ENCODE measurements around the gene TRIM16. TPM values are rescaled to one million over a fixed set of nuclear protein-coding genes. Genes with fewer than 3 reads are reported as not detected.
"Not testable (repeated sequence)": the region's sequence is repeated elsewhere in the genome, so short reads cannot be mapped to it uniquely, and the experiment has no call there.

The TRIM16 gene
- total RNA-seq, 1 experiment from 2014 or later = 17.7 TPM

DNA sequence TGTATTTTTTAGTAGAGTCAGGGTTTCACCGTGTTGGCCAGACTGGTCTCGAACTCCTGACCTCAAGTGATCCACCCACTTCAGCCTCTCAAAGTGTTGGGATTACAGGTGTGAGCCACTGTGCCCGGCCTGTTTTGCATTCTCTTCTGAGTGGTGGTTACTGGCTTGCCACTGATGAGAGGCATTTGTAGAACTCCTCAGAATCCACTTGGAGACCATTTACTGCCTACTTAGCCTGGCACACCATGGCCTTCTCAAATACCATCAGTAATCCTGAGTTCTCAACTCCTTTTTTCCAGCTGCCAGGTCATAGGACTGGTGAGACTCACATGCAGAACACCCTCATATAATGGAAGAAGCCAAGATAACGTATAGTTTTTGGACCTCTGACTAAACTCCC, 42.1 kb downstream of the TRIM16 start:
- H2AK5ac ChIP-seq (ENCODE audit: insufficient read length, low read length); H2AFZ ChIP-seq (ENCODE audit: low read length); H3K4ac ChIP-seq (ENCODE audit: low read depth, low read length); H3K27ac ChIP-seq (ENCODE audit: insufficient read length, low read depth, low read length); H4K5ac ChIP-seq (ENCODE audit: insufficient read length, low read depth, low read length); H3K14ac ChIP-seq (ENCODE audit: insufficient read depth, low read length); H3K23me2 ChIP-seq (ENCODE audit: insufficient read length, low read depth, low read length, poor library complexity, severe bottlenecking); H3K56ac ChIP-seq (ENCODE audit: insufficient read length, low read depth, low read length); H3K36me3 Mint-ChIP-seq (ENCODE audit: insufficient read depth in 1 of 3, low read depth in 3 of 3); H3K9ac ChIP-seq (ENCODE audit: extremely low read depth, insufficient read length, low read length); H3K79me2 ChIP-seq (ENCODE audit: insufficient read depth, low read length); H3K4me3 Mint-ChIP-seq; H4K20me1 ChIP-seq (ENCODE audit: control insufficient read depth, insufficient read depth, insufficient read length); H2BK20ac ChIP-seq (ENCODE audit: low read depth, low read length, poor library complexity, severe bottlenecking); H2BK12ac ChIP-seq (ENCODE audit: insufficient read length, low read depth, low read length); H3K27me3 Mint-ChIP-seq (ENCODE audit: low read depth); H2BK120ac ChIP-seq (ENCODE audit: low read depth, low read length, poor library complexity, severe bottlenecking); H2BK15ac ChIP-seq (ENCODE audit: low read depth, low read length); H3K23ac ChIP-seq (ENCODE audit: insufficient read length, low read depth, low read length); H3K4me2 ChIP-seq (ENCODE audit: insufficient read depth, insufficient read length, low read length); H3K9me3 ChIP-seq (ENCODE audit: control insufficient read depth, low read depth, low read length); H3K18ac ChIP-seq (ENCODE audit: insufficient read length, low read depth, low read length); H3K27ac Mint-ChIP-seq; H3K9me3 Mint-ChIP-seq; H3T11ph ChIP-seq (ENCODE audit: low read length); H4K91ac ChIP-seq (ENCODE audit: insufficient read length, low read depth, low read length); H3K27me3 ChIP-seq (ENCODE audit: insufficient read depth, low read length); H2BK5ac ChIP-seq (ENCODE audit: insufficient read length, low read length); H4K8ac ChIP-seq (replicated peaks; ENCODE audit: insufficient read length, low read depth, low read length); H3K79me1 ChIP-seq (ENCODE audit: insufficient read depth, low read depth, low read length, poor library complexity, severe bottlenecking); H3K4me1 ChIP-seq (ENCODE audit: insufficient read depth, low read length); DNase-seq: not testable (repeated sequence)
- H3K4me1 Mint-ChIP-seq = peaks cover 9 to 12% of the 10 kb centered on the region in 2 experiments
- WGBS (ENCODE audit: extremely low coverage, insufficient read length, low lambda C conversion rate) = no CpG with 5 or more reads among the region's 4 CpGs

GRCh38 chr17:15630930-15631453, 53.1 kb downstream of the TRIM16 start:
- not testable (repeated sequence) for H4K5ac ChIP-seq (ENCODE audit: insufficient read length, low read depth, low read length); H3K56ac ChIP-seq (ENCODE audit: insufficient read length, low read depth, low read length); H3K27me3 Mint-ChIP-seq (ENCODE audit: low read depth); H3K23ac ChIP-seq (ENCODE audit: insufficient read length, low read depth, low read length); H2BK15ac ChIP-seq (ENCODE audit: low read depth, low read length); H3K18ac ChIP-seq (ENCODE audit: insufficient read length, low read depth, low read length); H3K4me1 ChIP-seq (ENCODE audit: insufficient read depth, low read length); H3K23me2 ChIP-seq (ENCODE audit: insufficient read length, low read depth, low read length, poor library complexity, severe bottlenecking); H2BK5ac ChIP-seq (ENCODE audit: insufficient read length, low read length); H2BK120ac ChIP-seq (ENCODE audit: low read depth, low read length, poor library complexity, severe bottlenecking); H3K9me3 Mint-ChIP-seq; H3K4me1 Mint-ChIP-seq; H2BK12ac ChIP-seq (ENCODE audit: insufficient read length, low read depth, low read length); H3K27ac ChIP-seq (ENCODE audit: insufficient read length, low read depth, low read length); H3K79me1 ChIP-seq (ENCODE audit: insufficient read depth, low read depth, low read length, poor library complexity, severe bottlenecking); DNase-seq; H3K9me3 ChIP-seq (ENCODE audit: control insufficient read depth, low read depth, low read length); H4K8ac ChIP-seq (replicated peaks; ENCODE audit: insufficient read length, low read depth, low read length); H2AFZ ChIP-seq (ENCODE audit: low read length); H3K4me3 Mint-ChIP-seq; H4K91ac ChIP-seq (ENCODE audit: insufficient read length, low read depth, low read length); H3K9ac ChIP-seq (ENCODE audit: extremely low read depth, insufficient read length, low read length); H3T11ph ChIP-seq (ENCODE audit: low read length); H3K14ac ChIP-seq (ENCODE audit: insufficient read depth, low read length); H3K27me3 ChIP-seq (ENCODE audit: insufficient read depth, low read length); H3K4ac ChIP-seq (ENCODE audit: low read depth, low read length); H2AK5ac ChIP-seq (ENCODE audit: insufficient read length, low read length); H3K79me2 ChIP-seq (ENCODE audit: insufficient read depth, low read length); H2BK20ac ChIP-seq (ENCODE audit: low read depth, low read length, poor library complexity, severe bottlenecking); H4K20me1 ChIP-seq (ENCODE audit: control insufficient read depth, insufficient read depth, insufficient read length); H3K4me2 ChIP-seq (ENCODE audit: insufficient read depth, insufficient read length, low read length); H3K27ac Mint-ChIP-seq
- WGBS (ENCODE audit: extremely low coverage, insufficient read length, low lambda C conversion rate) = no CpG with 5 or more reads among the region's 2 CpGs
- peaks cover 5 to 26% (median 13%) of the 10 kb centered on the region in 3 experiments; a peak in 6 of 7 replicates for H3K36me3 Mint-ChIP-seq (ENCODE audit: insufficient read depth in 1 of 3, low read depth in 3 of 3)
